Dedifferentiated amniotic fluid mesenchymal stem cell (primary cell): ENCODE results near the gene ANXA11.

ENCODE experiments used
- DNase-seq: peaks from one replicate; pipeline ENCODE4 v3.0.0-alpha.2; 2016; ENCODE audit errors: extremely low spot score

ANXA11 gene

GRCh38 chr10:80187465-80188409 lies 17.6 kb downstream of the ANXA11 start:
- no peak for DNase-seq

GRCh38 chr10:80187060-80187459 lies 18.3 kb downstream of the ANXA11 start:
- DNase-seq, result no peak

- DNase-seq, result no peak
Measured at GRCh38 chr10:80186364-80187012, 18.8 kb downstream of the ANXA11 start.

- DNase-seq, result no peak
Measured at GRCh38 chr10:80185578-80186299, 19.6 kb downstream of the ANXA11 start.

- no peak for DNase-seq
Measured at GRCh38 chr10:80184291-80184690, 21.0 kb downstream of the ANXA11 start.

- DNase-seq, result no peak
Measured at GRCh38 chr10:80183436-80183835, 21.9 kb downstream of the ANXA11 start.

GRCh38 chr10:80182986-80183385 lies 22.4 kb downstream of the ANXA11 start:
- no peak for DNase-seq

GRCh38 chr10:80177781-80178636 lies 27.3 kb downstream of the ANXA11 start:
- peak; percentile 63 for DNase-seq

GRCh38 chr10:80176526-80176925 lies 28.8 kb downstream of the ANXA11 start:
- DNase-seq, result no peak

- no peak for DNase-seq
Measured at GRCh38 chr10:80174641-80175395, 30.5 kb downstream of the ANXA11 start.

GRCh38 chr10:80173466-80173865 lies 31.9 kb downstream of the ANXA11 start:
- no peak for DNase-seq

GRCh38 chr10:80172896-80173295 lies 32.4 kb downstream of the ANXA11 start:
- DNase-seq, result no peak

- no peak for DNase-seq
Measured at GRCh38 chr10:80171248-80171660, 34.1 kb downstream of the ANXA11 start.

- no peak for DNase-seq
Measured at GRCh38 chr10:80170641-80171040, 34.7 kb downstream of the ANXA11 start.

- no peak for DNase-seq
Measured at GRCh38 chr10:80170026-80170425, 35.3 kb downstream of the ANXA11 start.

- no peak for DNase-seq
Measured at GRCh38 chr10:80168679-80169380, 36.5 kb downstream of the ANXA11 start.

GRCh38 chr10:80168162-80168511 lies 37.2 kb downstream of the ANXA11 start:
- DNase-seq, result no peak

GRCh38 chr10:80167471-80168161 lies 37.7 kb downstream of the ANXA11 start:
- no peak for DNase-seq
